Left lung (tissue), 10 donors: ENCODE data around the gene MED26. TPM values are rescaled to one million over a fixed set of nuclear protein-coding genes. Genes with fewer than 3 reads are reported as not detected.
"Not testable (repeated sequence)": the region's sequence is repeated elsewhere in the genome, so short reads cannot be mapped to it uniquely, and the experiment has no call there.

Experiments used
- ATAC-seq: fragments of 200-7000 bp; cut with Tn5 transposase; one replicate; pipeline ENCODE4 v1.9.1; 2020; ENCODE audit warnings: moderate library complexity
- DNase-seq, 4 donors: peaks; one replicate each; pipeline ENCODE4 v3.0.0-alpha.2; 2013 to 2020
- H3K27ac ChIP-seq, 2 donors: fragments of 200-600 bp; sonication (generic) in 1 of 2; one replicate each; pipeline versions ENCODE4 v1.5.0 to v1.8.0; 2020 to 2021
- H3K27me3 ChIP-seq, 2 donors: fragments of 200-600 bp; sonication (generic) in 1 of 2; one replicate each; pipeline versions ENCODE4 v1.5.0 to v1.8.0; 2020 to 2021
- H3K36me3 ChIP-seq, 2 donors: fragments of 200-600 bp; sonication (generic) in 1 of 2; one replicate each; pipeline versions ENCODE4 v1.5.0 to v1.8.0; 2020 to 2021
- H3K4me1 ChIP-seq, 2 donors: fragments of 200-600 bp; one replicate each; pipeline ENCODE4 v1.8.0; 2021
- H3K4me3 ChIP-seq, 2 donors: fragments of 200-600 bp; sonication (generic) in 1 of 2; one replicate each; pipeline versions ENCODE4 v1.5.0 to v1.8.0; 2020 to 2021; ENCODE audit warnings: mild to moderate bottlenecking in 1 of 2
- H3K9me3 ChIP-seq, 2 donors: fragments of 200-600 bp; sonication (generic) in 1 of 2; one replicate each; pipeline versions ENCODE4 v1.5.0 to v1.8.0; 2020 to 2021
- intact Hi-C, 2 donors: fragments of 100-400 bp; cut with DNase I; formaldehyde crosslinking; loops; one replicate each; pipeline versions ENCODE4 v1.11.2 to v1.14.2; 2022
- polyA plus RNA-seq, 6 donors: library from polyadenylated mRNA; unstranded; fragments of 120-200 nt; gene quantifications; one replicate each; pipeline ENCODE4 v1.2.1, GENCODE V29; 2013; ENCODE audit not compliant: insufficient read length in 6 of 6
- total RNA-seq, 2 donors: library from RNA; stranded (reverse); fragmentation: NEBNext Ultra II Directional; extraction: Animal tissue kit (Norgen Biotek cat#: 25700); gene quantifications; one replicate each; pipeline ENCODE4 v1.2.1, GENCODE V29; 2021
- TF ChIP-seq, protein P1 (sequence below), 2 donors: fragments of 200-600 bp; sonication (generic) in 1 of 2; IDR thresholded peaks; one replicate each; pipeline versions ENCODE4 v1.5.0 to v1.8.0; 2021; ENCODE audit warnings: antibody characterized with exemption in 2 of 2
- donor health status: DM: no; HTN: yes; CAD: no.
- donor health status: DM: no; HTN: no; CAD: no.

MED26 gene
- total and polyA plus RNA-seq, 8 donors: 7.0 to 10.3 (median 8.8) TPM

DNA sequence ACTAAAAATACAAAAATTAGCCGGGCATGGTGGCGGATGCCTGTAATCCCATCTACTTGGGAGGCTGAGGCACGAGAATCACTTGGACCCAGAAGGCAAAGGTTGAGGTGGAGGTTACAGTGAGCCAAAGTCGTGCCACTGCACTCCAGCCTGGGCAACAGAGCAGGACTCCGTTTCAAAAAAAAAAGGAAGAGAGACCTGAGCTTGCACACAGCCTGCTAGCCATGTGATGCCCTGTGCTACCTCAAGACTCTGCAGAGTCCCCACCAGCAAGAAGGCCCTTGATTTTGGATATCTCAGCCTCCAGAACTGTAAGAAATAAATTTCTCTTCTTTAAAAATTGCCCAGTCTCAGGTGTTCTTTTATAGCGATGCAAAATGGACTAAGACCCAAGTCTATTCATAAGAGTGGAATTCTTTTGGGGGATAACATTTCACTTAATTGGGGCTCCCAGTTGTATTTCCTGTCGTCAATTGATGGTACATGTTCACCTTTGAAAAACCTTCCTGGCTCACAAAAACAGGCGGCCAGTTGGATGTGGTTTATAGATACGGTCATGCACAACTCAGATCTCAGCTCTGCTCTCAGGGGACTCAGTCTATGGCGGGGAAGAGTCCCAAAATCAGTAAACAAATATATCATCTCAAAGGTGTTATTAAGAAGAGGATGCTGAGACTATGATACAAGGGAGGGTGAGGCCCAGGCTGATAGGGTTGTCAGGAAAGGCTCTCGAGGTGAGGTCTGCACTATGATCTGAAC, 83.4 kb downstream of the MED26 start:
- H3K27me3 ChIP-seq: no peaks in the 10 kb centered on the region
- H3K27ac ChIP-seq: no peak overlapping the region
- H3K9me3 ChIP-seq: no peaks in the 10 kb centered on the region
- DNase-seq (no peak), ATAC-seq (no peak)
- TF ChIP-seq, protein P1, sequence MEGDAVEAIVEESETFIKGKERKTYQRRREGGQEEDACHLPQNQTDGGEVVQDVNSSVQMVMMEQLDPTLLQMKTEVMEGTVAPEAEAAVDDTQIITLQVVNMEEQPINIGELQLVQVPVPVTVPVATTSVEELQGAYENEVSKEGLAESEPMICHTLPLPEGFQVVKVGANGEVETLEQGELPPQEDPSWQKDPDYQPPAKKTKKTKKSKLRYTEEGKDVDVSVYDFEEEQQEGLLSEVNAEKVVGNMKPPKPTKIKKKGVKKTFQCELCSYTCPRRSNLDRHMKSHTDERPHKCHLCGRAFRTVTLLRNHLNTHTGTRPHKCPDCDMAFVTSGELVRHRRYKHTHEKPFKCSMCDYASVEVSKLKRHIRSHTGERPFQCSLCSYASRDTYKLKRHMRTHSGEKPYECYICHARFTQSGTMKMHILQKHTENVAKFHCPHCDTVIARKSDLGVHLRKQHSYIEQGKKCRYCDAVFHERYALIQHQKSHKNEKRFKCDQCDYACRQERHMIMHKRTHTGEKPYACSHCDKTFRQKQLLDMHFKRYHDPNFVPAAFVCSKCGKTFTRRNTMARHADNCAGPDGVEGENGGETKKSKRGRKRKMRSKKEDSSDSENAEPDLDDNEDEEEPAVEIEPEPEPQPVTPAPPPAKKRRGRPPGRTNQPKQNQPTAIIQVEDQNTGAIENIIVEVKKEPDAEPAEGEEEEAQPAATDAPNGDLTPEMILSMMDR (IDR thresholded peaks at IDR 0.05): no peak
- intact Hi-C loops: no loop called here
- H3K4me3 ChIP-seq: no peak overlapping the region
- peaks cover 0 to 11% of the 10 kb centered on the region in 2 donors for H3K36me3 ChIP-seq
- H3K4me1 ChIP-seq: peaks cover 13 to 53% of the 10 kb centered on the region in 2 donors

- intact Hi-C loops, H3K27me3 ChIP-seq, DNase-seq, H3K9me3 ChIP-seq, H3K27ac ChIP-seq, ATAC-seq: not testable (repeated sequence)
- Histone ChIP-seq H3K36me3 (peaks cover 0 to 16% of the 10 kb centered on the region in 2 donors), H3K4me3 (peak overlapping the region in 1 of 2 donors; percentile 93), H3K4me1 (peaks cover 13 to 57% of the 10 kb centered on the region in 2 donors)
Observed at GRCh38 chr19:16543734-16544133, 84.3 kb downstream of the MED26 start.

DNA sequence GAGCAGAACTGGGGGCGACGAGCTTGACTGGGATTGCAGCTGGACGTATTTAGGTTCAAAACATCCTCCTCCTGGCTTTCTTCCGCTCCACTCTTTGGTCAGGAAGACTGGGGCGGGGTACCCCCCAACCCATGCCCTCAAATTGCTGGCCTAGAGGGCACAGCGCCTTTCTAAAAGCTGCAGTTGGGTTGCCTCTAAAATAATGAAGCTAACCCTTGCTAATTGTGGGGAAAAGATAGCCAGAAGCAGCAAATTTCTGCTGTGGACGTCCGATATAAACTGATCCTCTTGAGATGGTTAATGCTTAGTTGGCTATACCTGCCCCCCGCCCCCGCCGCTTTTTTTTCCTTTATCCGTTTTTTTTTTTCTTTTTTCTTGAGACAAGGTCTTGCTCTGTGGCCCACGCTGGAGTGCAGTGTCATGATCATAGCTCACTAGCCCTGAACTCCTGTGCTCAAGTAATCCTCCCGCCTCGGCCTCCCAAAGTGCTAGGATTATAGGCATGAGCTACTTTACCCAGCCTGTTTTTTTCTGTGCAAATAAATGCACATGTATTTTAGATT, 85.0 kb downstream of the MED26 start:
- TF ChIP-seq, protein P1 (IDR thresholded peaks at IDR 0.05): no peak
- no peaks in the 10 kb centered on the region for H3K27me3 ChIP-seq
- DNase-seq: no peak
- no peaks in the 10 kb centered on the region for H3K9me3 ChIP-seq
- H3K4me3 ChIP-seq: peak overlapping the region; percentile 93 to 97
- ATAC-seq: no peak
- peak overlapping the region; percentile 73 to 92 for H3K27ac ChIP-seq
- intact Hi-C loops: no loop called here
- H3K36me3 ChIP-seq: peaks cover 0 to 24% of the 10 kb centered on the region in 2 donors
- H3K4me1 ChIP-seq: peaks cover 13 to 55% of the 10 kb centered on the region in 2 donors

GRCh38 chr19:16542045-16542909, 85.7 kb downstream of the MED26 start, which contains the start of gene CHERP:
Gene CHERP (minus strand): TSS chr19:16542437. CDS start chr19:16542378, 59 bp downstream.
- peaks cover 13 to 53% of the 10 kb centered on the region in 2 donors for H3K4me1 ChIP-seq
- DNase-seq (peak; percentile 94 to 98 (median 96)), ATAC-seq (peak; percentile 98)
- intact Hi-C loops: no loop called here
- peak within 1 kb of the TSS; percentile 93 to 97 for H3K4me3 ChIP-seq
- H3K36me3 ChIP-seq: peaks cover 0 to 31% of the 10 kb centered on the region in 2 donors
- TF ChIP-seq, protein P1 (IDR thresholded peaks at IDR 0.05): peak in 1 of 2 donors; percentile 7
- no peaks in the 10 kb centered on the region for H3K9me3 ChIP-seq
- peak within 1 kb of the TSS; percentile 73 to 92 for H3K27ac ChIP-seq
- H3K27me3 ChIP-seq: no peaks in the 10 kb centered on the region

DNA sequence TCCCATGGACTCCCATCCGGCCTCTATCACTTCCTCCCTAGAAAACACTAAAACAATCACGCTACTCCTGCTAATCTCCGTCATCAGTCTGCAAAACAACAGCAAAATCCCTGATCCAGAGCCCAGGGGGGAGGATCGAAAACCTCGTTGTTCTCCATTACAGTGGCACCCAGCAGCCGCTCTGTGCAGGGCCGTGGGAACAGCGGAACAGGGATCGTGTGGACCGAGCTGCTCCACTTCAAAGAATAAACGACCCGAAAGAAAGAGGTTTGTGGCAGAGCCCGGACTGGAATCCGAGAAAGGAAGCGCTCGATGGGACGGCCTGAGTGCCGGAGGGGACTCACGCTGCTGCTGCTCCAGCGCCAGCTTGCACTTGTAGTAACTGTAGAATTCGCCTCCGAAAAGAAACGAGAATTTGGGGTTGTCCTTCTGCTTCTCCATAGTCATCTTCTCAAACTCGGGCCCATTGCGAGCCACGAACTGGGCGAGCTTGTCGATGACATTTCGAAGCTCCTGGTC, 86.4 kb downstream of the MED26 start:
- intact Hi-C loops: no loop called here

More for the DNA sequence above, 86.4 kb downstream of the MED26 start:
- TF ChIP-seq, protein P1 (IDR thresholded peaks at IDR 0.05): no peak
- H3K9me3 ChIP-seq: no peaks in the 10 kb centered on the region
- peak overlapping the region; percentile 93 to 97 for H3K4me3 ChIP-seq
- H3K36me3 ChIP-seq: peaks cover 0 to 38% of the 10 kb centered on the region in 2 donors
- H3K27me3 ChIP-seq: no peaks in the 10 kb centered on the region
- no peak for ATAC-seq
- peaks cover 13 to 49% of the 10 kb centered on the region in 2 donors for H3K4me1 ChIP-seq
- peak in 1 of 4 donors; percentile 24 for DNase-seq
- peak overlapping the region; percentile 73 to 92 for H3K27ac ChIP-seq
